DOHH2 (cell line): ENCODE results near the gene STIM2.

Experiments
- EZH2phosphoT487 ChIP-seq: fragments of 200-600 bp; sonication (generic); IDR thresholded peaks from 2 replicates; pipeline ENCODE4 v1.6.1; 2017; ENCODE audit warnings: borderline replicate concordance, mild to moderate bottlenecking, antibody characterized with exemption, low read length, moderate library complexity, mixed read lengths
- TF ChIP-seq, protein P1 (sequence below): fragments of 200-600 bp; sonication (generic); IDR thresholded peaks from one replicate; pipeline ENCODE4 v1.5.1; 2014; ENCODE audit warnings: antibody characterized with exemption, mild to moderate bottlenecking, low read depth, low read length; ENCODE audit not compliant: poor library complexity, severe bottlenecking

DNA sequence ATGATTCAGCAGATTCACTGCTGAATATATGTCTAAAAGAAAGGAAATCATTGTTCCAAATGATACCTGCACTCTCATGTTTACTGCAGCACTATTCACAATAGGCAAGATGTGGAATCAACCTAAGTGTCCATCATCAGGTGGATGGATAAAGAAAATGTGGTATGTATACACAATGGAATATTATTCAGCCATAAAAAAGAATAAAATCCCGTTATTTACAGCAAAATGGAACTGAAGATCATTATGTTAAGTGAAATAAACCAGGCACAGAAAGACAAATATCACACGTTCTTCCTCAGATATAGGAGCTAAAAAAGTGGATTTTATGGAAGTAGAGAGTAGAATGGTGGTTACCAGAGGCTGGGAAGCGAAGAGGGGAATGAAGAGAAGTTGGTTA is 130.4 kb downstream of the STIM2 start:
- TF ChIP-seq, protein P1, sequence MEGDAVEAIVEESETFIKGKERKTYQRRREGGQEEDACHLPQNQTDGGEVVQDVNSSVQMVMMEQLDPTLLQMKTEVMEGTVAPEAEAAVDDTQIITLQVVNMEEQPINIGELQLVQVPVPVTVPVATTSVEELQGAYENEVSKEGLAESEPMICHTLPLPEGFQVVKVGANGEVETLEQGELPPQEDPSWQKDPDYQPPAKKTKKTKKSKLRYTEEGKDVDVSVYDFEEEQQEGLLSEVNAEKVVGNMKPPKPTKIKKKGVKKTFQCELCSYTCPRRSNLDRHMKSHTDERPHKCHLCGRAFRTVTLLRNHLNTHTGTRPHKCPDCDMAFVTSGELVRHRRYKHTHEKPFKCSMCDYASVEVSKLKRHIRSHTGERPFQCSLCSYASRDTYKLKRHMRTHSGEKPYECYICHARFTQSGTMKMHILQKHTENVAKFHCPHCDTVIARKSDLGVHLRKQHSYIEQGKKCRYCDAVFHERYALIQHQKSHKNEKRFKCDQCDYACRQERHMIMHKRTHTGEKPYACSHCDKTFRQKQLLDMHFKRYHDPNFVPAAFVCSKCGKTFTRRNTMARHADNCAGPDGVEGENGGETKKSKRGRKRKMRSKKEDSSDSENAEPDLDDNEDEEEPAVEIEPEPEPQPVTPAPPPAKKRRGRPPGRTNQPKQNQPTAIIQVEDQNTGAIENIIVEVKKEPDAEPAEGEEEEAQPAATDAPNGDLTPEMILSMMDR = no peak
- no peak for TF ChIP-seq EZH2phosphoT487
